ENCODE results near the gene DNM2.
A peak's percentile ranks its signal among the peaks of the same experiment; 100 is the strongest.
"Not testable (repeated sequence)": the region's sequence is repeated elsewhere in the genome, so short reads cannot be mapped to it uniquely, and the experiment has no call there.

Gene DNM2

GRCh38 chr19:10866495-10866894 lies 148.6 kb downstream of the DNM2 start:
- DNase-seq (ENCODE audit: low read depth) = no peak

- no peak for DNase-seq (ENCODE audit: low read depth)
These were observed 151.1 kb downstream of the DNM2 start for GRCh38 chr19:10868872-10869547.

- not testable (repeated sequence) for DNase-seq (ENCODE audit: low read depth)
These were observed 152.0 kb downstream of the DNM2 start for GRCh38 chr19:10869872-10870311.

- DNase-seq (ENCODE audit: low read depth) = no peak
These were observed 152.6 kb downstream of the DNM2 start for GRCh38 chr19:10870501-10870954.

- peak; percentile 92 for DNase-seq (ENCODE audit: low read depth)
These were observed 153.2 kb downstream of the DNM2 start, which contains the start of gene CARM1 for GRCh38 chr19:10870955-10871603. Gene CARM1, plus strand, starts transcription at chr19:10871553. Its CDS starts 150 bp downstream, at chr19:10871703.

- DNase-seq (ENCODE audit: low read depth) = no peak
These were observed 154.0 kb downstream of the DNM2 start for GRCh38 chr19:10871711-10872545.

GRCh38 chr19:10872546-10873107 lies 154.7 kb downstream of the DNM2 start:
- DNase-seq (ENCODE audit: low read depth) = no peak

- no peak for DNase-seq (ENCODE audit: low read depth)
These were observed 156.1 kb downstream of the DNM2 start for GRCh38 chr19:10874024-10874423.

- DNase-seq (ENCODE audit: low read depth) = no peak
These were observed 158.8 kb downstream of the DNM2 start for GRCh38 chr19:10876459-10877240.

GRCh38 chr19:10877608-10878007 lies 159.7 kb downstream of the DNM2 start:
- DNase-seq (ENCODE audit: low read depth) = not testable (repeated sequence)

- DNase-seq (ENCODE audit: low read depth) = no peak
These were observed 160.4 kb downstream of the DNM2 start for GRCh38 chr19:10878253-10878652.
